Activated naive CD4-positive, alpha-beta T cell treated with anti-CD3 and anti-CD28 coated beads, Interleukin-2, amount 50 U/mL, for 16 hours (primary cell): ENCODE results near the gene TRIP4.
"Not testable (repeated sequence)": the region's sequence is repeated elsewhere in the genome, so short reads cannot be mapped to it uniquely, and the experiment has no call there.

Experiments
- DNase-seq: peaks from one replicate; pipeline ENCODE4 v3.0.0-alpha.2; 2020

The TRIP4 gene

DNA sequence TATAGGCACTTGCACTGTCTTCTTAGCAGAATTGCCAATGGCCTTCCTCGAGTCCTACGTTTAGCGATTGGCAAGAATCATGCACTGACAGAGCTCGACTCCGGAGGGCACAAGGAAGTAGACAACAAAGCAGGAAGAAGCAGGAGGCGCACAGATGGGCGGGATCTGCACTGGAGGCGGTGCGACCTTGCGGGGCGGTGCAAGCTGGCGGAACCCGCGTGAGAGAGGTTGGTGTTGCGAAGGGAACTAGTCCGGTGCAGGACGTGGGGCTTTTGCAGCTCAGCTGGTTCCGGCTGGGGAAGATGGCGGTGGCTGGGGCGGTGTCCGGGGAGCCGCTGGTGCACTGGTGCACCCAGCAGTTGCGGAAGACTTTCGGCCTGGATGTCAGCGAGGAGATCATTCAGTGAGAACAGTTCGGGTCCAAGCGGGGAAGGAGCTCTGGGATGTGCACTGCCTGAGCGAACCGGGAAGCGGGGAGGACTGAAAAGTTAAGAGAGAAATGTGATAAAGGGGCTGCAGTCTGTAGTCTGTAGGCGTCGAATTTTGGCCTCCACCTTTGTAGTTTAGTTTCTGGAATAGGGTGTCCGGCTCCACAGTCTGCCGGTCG is at the start of gene TRIP4:
TRIP4 (plus strand) TSS at position 275 of the 607 bp plus-strand sequence; CDS start at position 303, 28 bp downstream.
- peak; percentile 96 for DNase-seq

DNA sequence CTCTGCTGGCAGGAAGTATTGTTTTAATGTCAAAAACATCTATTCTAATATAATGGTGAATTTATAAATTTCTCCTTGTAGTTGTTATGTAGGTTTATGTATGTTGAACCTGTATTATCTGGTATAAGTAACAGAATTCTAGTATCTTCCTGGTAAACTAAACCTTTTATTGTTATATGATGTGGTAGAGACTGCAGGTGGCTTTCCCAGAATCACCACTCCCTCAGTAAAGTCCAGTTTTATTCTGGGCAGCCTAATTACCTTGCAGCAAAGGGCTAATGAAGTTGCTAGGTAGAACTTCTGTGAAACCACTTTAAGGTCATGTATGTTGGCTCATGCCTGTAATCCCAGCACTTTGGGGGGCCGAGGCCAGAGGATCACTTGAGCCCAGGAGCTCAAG is 47.3 kb upstream of the TRIP4 start:
- DNase-seq, result no peak

DNA sequence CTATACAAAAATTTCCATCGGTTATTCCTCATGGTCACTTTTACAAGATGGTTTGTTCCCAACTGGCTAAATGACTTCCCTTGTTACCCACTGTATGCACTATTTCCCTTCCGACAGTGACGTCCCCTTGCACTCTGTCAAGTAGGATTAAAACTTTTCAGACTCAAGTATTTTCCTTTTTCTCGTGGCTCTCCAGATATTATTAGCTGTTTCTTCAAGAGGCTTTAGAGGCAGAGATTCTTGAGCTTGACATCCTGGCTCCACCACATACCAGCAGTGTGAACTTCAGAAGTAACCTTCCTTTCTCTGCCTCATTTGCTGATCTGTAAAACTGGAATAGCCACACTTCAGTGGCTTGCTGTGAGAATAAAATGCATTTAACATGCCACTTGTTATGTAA is 45.7 kb upstream of the TRIP4 start:
- DNase-seq, result no peak

- no peak for DNase-seq
Measured at GRCh38 chr15:64343222-64343621, 44.4 kb upstream of the TRIP4 start.

GRCh38 chr15:64343841-64344240 is 43.8 kb upstream of the TRIP4 start:
- no peak for DNase-seq

- no peak for DNase-seq
Measured at GRCh38 chr15:64344651-64345294, 42.9 kb upstream of the TRIP4 start.

DNA sequence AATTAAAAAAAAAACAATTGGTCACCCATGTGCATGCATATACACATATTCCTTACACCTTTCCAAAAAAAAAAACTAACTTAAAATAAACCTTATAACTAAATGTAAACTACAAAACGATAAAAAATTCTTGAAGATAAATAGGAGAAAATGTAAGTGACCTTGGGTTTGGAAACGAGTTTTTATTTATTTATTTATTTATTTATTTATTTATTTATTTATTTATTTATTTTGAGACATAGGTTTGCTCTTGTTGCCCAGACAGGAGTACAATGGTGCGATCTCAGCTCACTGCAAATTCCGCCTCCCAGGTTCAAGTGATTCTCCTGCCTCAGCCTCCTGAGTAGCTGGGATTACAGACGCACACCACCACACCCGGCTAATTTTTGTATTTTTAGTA is 41.4 kb upstream of the TRIP4 start:
- DNase-seq, result not testable (repeated sequence)

GRCh38 chr15:64348455-64348854 is 39.2 kb upstream of the TRIP4 start:
- DNase-seq, result no peak

- DNase-seq, result no peak
Measured at GRCh38 chr15:64349375-64349774, 38.3 kb upstream of the TRIP4 start.

DNA sequence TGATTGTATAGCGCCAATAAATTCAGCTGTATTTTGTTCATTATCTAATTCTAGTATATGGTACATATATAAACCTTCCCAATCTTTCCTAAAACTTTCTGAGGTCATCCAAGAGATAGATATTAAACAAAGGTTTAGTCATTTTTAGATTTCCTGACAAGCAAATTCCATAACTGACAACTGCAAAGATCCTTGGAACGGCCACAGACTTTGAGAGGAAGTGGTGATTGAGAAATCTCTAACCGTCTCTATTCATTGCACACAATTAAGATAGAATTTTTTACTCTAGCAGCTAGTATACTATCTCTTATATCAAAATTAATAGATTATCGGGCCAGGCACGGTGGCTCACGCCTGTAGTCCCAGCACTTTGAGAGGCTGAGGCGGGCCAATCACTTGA is 36.4 kb upstream of the TRIP4 start:
- no peak for DNase-seq

GRCh38 chr15:64354688-64355344 is 32.8 kb upstream of the TRIP4 start:
- DNase-seq, result no peak

GRCh38 chr15:64355348-64355943 is 32.2 kb upstream of the TRIP4 start:
- peak; percentile 11 for DNase-seq

- peak; percentile 94 for DNase-seq
Measured at GRCh38 chr15:64355944-64356709, 31.5 kb upstream of the TRIP4 start, which contains the start of gene CSNK1G1. Gene CSNK1G1, minus strand, starts transcription at chr15:64356173. Its CDS starts 55,674 bp downstream, at chr15:64300499.

GRCh38 chr15:64356710-64357040 is 31.0 kb upstream of the TRIP4 start:
- DNase-seq, result no peak

DNA sequence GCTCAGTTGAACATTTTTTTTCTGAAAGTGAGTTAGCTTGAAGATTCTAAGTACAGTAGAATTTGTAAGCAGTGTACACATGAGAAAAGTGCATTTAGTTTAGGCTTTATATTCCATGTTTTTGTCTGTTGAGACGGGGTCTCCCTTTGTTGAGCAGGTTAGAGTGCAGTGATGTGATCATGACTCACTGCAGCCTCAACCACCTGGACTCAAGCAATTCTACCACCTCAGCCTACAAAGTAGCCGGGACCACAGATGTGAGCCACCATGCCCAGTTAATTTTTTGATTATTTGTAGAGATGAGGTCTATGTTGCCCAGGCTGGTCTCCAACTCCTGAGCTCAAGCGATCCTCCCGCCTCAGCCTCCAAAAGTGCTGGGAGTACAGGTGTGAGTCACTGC is 26.4 kb upstream of the TRIP4 start:
- no peak for DNase-seq

GRCh38 chr15:64369078-64369607 is 18.5 kb upstream of the TRIP4 start:
- DNase-seq, result no peak

GRCh38 chr15:64371383-64371782 is 16.3 kb upstream of the TRIP4 start:
- DNase-seq, result not testable (repeated sequence)

DNA sequence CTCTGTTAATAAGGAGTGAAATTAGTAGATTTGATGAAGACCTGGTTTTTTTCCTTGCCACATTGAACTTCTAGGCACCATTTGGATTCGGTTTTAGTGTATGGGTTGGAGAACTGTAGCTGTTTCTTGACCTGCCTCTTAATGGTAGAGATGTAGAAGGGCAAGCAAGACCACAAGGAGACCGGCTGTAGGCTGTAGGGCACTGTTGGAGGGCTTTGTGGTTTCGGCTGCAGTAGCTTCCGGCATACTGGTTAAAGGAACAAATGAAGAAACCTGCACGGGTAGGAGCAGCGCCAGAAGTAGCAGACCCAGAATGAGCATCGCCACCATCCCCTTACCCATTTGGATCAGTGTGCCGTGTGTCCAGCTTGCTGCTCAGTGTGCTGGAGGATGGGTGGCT is 14.3 kb upstream of the TRIP4 start:
- DNase-seq, result no peak

DNA sequence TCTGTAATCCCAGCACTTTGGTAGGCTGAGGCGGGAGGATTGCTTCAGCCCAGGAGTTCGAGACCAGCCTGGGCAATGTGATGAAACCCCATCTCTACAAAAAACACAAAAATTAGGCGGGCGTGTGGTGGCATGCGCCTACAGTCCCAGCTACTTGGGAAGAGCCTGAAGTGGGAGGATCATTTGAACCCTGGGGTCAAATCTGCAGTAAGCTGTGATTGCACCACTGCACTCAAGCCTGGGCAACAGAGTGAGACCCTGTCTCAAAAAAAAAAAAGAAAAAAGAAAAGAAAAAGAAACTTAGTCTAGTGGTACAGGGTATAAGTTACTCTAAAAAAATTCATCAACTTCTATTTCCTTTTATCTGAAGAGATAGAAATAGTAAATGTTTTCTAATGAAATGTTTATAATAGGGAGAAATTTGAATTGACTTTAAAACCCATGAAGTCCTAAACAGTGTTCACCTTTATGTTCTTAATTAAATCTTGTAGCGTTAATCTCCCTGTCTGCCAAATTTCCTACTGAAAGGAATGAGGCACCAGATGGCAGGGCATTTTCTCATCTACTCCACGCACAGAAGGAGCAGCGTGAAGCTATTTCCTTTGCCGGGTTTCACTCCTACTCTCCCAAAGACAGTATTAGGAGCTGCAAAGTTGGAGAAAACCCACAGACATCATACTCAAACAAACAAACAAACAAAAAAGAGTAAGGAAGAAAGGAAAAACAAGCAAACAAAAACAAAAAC is 8.2 kb upstream of the TRIP4 start:
- no peak for DNase-seq

DNA sequence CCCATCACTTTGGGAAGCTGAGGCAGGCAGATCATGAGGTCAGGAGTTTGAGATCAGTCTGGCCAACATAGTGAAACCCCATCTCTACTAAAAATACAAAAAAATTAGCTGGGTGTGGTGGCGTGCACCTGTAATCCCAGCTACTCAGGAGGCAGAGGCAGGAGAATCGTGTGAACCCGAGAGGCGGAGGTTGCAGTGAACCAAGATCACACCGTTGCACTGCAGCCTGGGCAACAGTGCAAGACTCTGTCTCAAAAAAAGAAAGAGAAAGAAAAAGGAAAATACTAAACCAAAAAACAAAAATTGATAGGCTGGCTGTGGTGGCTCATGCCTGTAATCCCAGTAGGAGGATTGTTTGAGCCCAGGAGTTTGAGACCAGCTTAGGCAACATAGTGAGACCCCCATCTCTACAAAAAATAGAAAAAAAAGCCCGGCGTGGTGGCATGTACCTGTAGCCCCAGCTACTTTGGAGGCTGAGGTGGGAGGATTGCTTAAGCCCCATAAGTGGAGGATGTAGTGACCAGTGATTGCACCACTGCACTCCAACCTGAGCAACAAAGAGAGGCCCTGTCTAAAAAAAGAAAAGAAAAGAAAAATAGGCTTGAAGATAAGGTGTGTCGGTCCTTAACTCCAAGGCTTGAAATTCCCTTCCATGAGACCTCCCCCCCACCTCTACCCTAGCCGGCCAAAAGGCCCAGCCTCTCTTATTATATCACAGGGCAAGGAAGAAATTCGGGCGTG is 7.3 kb upstream of the TRIP4 start:
- DNase-seq, result not testable (repeated sequence)

GRCh38 chr15:64381000-64381751 is 6.5 kb upstream of the TRIP4 start, which contains the start of gene PCLAF:
Gene PCLAF, minus strand, starts transcription at chr15:64381441. Its CDS starts 70 bp downstream, at chr15:64381371.
- peak; percentile 94 for DNase-seq
